Breast epithelium (tissue), 4 donors: ENCODE data around the gene UMAD1. TPM values are rescaled to one million over a fixed set of nuclear protein-coding genes. Genes with fewer than 3 reads are reported as not detected.

Experiments
- DNase-seq, 2 donors: peaks; one replicate each; pipeline ENCODE4 v3.0.0-alpha.2; 2019; ENCODE audit warnings: low spot score in 2 of 2
- H3K27ac ChIP-seq, 2 donors: fragments of 200-600 bp; sonication (generic) in 1 of 2; one replicate each; pipeline ENCODE4 v1.5.1; 2016 to 2019; ENCODE audit warnings: mild to moderate bottlenecking in 1 of 2
- H3K27me3 ChIP-seq, 2 donors: fragments of 200-600 bp; sonication (generic) in 1 of 2; one replicate each; pipeline versions ENCODE4 v1.5.1 to v1.6.0; 2017 to 2019; ENCODE audit warnings: control low read depth in 1 of 2, mild to moderate bottlenecking in 1 of 2
- H3K36me3 ChIP-seq: fragments of 200-600 bp; one replicate; pipeline ENCODE4 v1.5.1; 2019
- H3K4me1 ChIP-seq, 2 donors: fragments of 200-600 bp; sonication (generic); one replicate each; pipeline ENCODE4 v1.5.1; 2016 to 2019; ENCODE audit warnings: control low read depth in 1 of 2
- H3K4me3 ChIP-seq, 3 donors: fragments of 200-600 bp; sonication (generic); 1 replicate in 2 of 3; 2 replicates in 1 of 3; pipeline ENCODE4 v1.5.1; 2016 to 2019; ENCODE audit warnings: mild to moderate bottlenecking in 3 of 3, moderate library complexity in 2 of 3
- H3K9me3 ChIP-seq, 2 donors: fragments of 200-600 bp; sonication (generic) in 1 of 2; one replicate each; pipeline ENCODE4 v1.5.1; 2016 to 2019; ENCODE audit warnings: control low read depth in 1 of 2
- CTCF ChIP-seq, 3 donors: fragments of 450-650 bp; IDR thresholded peaks; one replicate each; pipeline ENCODE4 v1.5.1; 2016 to 2017; ENCODE audit warnings: antibody characterized with exemption in 3 of 3, mild to moderate bottlenecking in 3 of 3, moderate library complexity in 3 of 3
- POLR2A ChIP-seq: fragments of 450-650 bp; IDR thresholded peaks from one replicate; pipeline ENCODE4 v1.6.1; 2016; ENCODE audit warnings: antibody characterized with exemption, mild to moderate bottlenecking, moderate library complexity
- POLR2AphosphoS5 ChIP-seq, 3 donors: sonication (generic); formaldehyde crosslinking; IDR thresholded peaks; one replicate each; pipeline ENCODE4 v1.6.1; 2017; ENCODE audit warnings: antibody characterized with exemption in 3 of 3
- intact Hi-C: fragments of 100-400 bp; cut with DNase I; formaldehyde crosslinking; loops from one replicate; pipeline ENCODE4 v1.15.1; 2023; ENCODE audit warnings: low total_unique reads
- total RNA-seq, 3 donors: library from RNA; depleted of rRNA; stranded (reverse); fragments of >200 nt; gene quantifications; one replicate each; pipeline ENCODE4 v1.1.0, GENCODE V29; 2016

UMAD1 gene
- total RNA-seq, 3 donors from 2014 or later = 13.6 to 25.6 (median 17.7) TPM

GRCh38 chr7:7765422-7765821, 124.9 kb downstream of the UMAD1 start:
- Histone ChIP-seq H3K4me3 (no peak overlapping the region), H3K27ac (peak overlapping the region in 1 of 2 donors; percentile 33), H3K4me1 (peaks cover 0 to 4% of the 10 kb centered on the region in 2 donors), H3K9me3 (no peaks in the 10 kb centered on the region), H3K36me3 (no peaks in the 10 kb centered on the region), H3K27me3 (no peaks in the 10 kb centered on the region)
- no peak for DNase-seq
- intact Hi-C loops = no loop called here
- no peak for TF ChIP-seq POLR2AphosphoS5 (IDR thresholded peaks at IDR 0.05)
- no peak for TF ChIP-seq POLR2A
- no peak for TF ChIP-seq CTCF (IDR thresholded peaks at IDR 0.05)

- H3K4me1 ChIP-seq = peaks cover 0 to under 1% of the 10 kb centered on the region in 2 donors
- TF ChIP-seq POLR2AphosphoS5 (IDR thresholded peaks at IDR 0.05) (no peak), POLR2A (no peak)
- H3K4me3 ChIP-seq = no peak overlapping the region
- H3K36me3 ChIP-seq = no peaks in the 10 kb centered on the region
- H3K9me3 ChIP-seq = no peaks in the 10 kb centered on the region
- no peak overlapping the region for H3K27ac ChIP-seq
- no peak for DNase-seq
- no peaks in the 10 kb centered on the region for H3K27me3 ChIP-seq
- intact Hi-C loops = no loop called here
Observed at GRCh38 chr7:7766671-7767070, 126.1 kb downstream of the UMAD1 start.

- Histone ChIP-seq H3K4me3 (no peak overlapping the region), H3K4me1 (no peaks in the 10 kb centered on the region), H3K27me3 (no peaks in the 10 kb centered on the region), H3K27ac (no peak overlapping the region), H3K36me3 (no peaks in the 10 kb centered on the region), H3K9me3 (no peaks in the 10 kb centered on the region)
- TF ChIP-seq CTCF (IDR thresholded peaks at IDR 0.05) (no peak), POLR2AphosphoS5 (IDR thresholded peaks at IDR 0.05) (no peak), POLR2A (no peak)
- intact Hi-C loops = no loop called here
- no peak for DNase-seq
Observed at GRCh38 chr7:7768977-7769709, 128.6 kb downstream of the UMAD1 start.

- Histone ChIP-seq H3K4me3 (no peak overlapping the region), H3K36me3 (no peaks in the 10 kb centered on the region), H3K4me1 (no peaks in the 10 kb centered on the region), H3K9me3 (no peaks in the 10 kb centered on the region), H3K27me3 (no peaks in the 10 kb centered on the region), H3K27ac (no peak overlapping the region)
- DNase-seq = no peak
- intact Hi-C loops = no loop called here
- TF ChIP-seq POLR2AphosphoS5 (IDR thresholded peaks at IDR 0.05) (no peak), CTCF (IDR thresholded peaks at IDR 0.05) (no peak), POLR2A (no peak)
Observed at GRCh38 chr7:7769710-7770627, 129.4 kb downstream of the UMAD1 start.

- Histone ChIP-seq H3K9me3 (no peaks in the 10 kb centered on the region), H3K36me3 (no peaks in the 10 kb centered on the region), H3K27me3 (no peaks in the 10 kb centered on the region), H3K27ac (no peak overlapping the region), H3K4me3 (no peak overlapping the region), H3K4me1 (no peaks in the 10 kb centered on the region)
- intact Hi-C loops = no loop called here
- no peak for TF ChIP-seq POLR2A
- no peak for TF ChIP-seq POLR2AphosphoS5 (IDR thresholded peaks at IDR 0.05)
- TF ChIP-seq CTCF (IDR thresholded peaks at IDR 0.05) = no peak
- DNase-seq = no peak
Observed at GRCh38 chr7:7771452-7771851, 130.9 kb downstream of the UMAD1 start.
